Activated CD8-positive, alpha-beta T cell treated with anti-CD3 and anti-CD28 coated beads for 36 hours (primary cell): ENCODE measurements around the gene OR2B6. TPM values are rescaled to one million over a fixed set of nuclear protein-coding genes. Genes with fewer than 3 reads are reported as not detected.

Source experiments
- ATAC-seq: fragments of 200-7000 bp; cut with Tn5 transposase; one replicate; pipeline ENCODE4 v1.10.0; 2021; ENCODE audit warnings: mild to moderate bottlenecking, moderate library complexity
- CTCF ChIA-PET: fragments of 350-600 bp; sonication (Branson Sonifier 250); formaldehyde crosslinking; loops from one replicate; lab custom pipeline; 2021; ENCODE audit warnings: antibody characterized with exemption; lab: Charles Lee
- POLR2A ChIA-PET: fragments of 350-600 bp; sonication (Branson Sonifier 250); formaldehyde crosslinking; loops from one replicate; lab custom pipeline; 2021; ENCODE audit warnings: antibody characterized with exemption; lab: Charles Lee
- DNase-seq: peaks from one replicate; pipeline ENCODE4 v3.0.0-alpha.2; 2020
- H3K27ac Mint-ChIP-seq: one replicate; pipeline ENCODE4 v1.8.0; 2021; ENCODE audit warnings: mild to moderate bottlenecking, mixed read lengths
- H3K27me3 Mint-ChIP-seq: one replicate; pipeline ENCODE4 v1.8.0; 2021; ENCODE audit warnings: mixed read lengths
- H3K36me3 Mint-ChIP-seq: one replicate; pipeline ENCODE4 v1.8.0; 2021; ENCODE audit warnings: low read depth, mixed read lengths
- H3K4me1 Mint-ChIP-seq: one replicate; pipeline ENCODE4 v1.8.0; 2021; ENCODE audit warnings: low read depth, mixed read lengths
- H3K4me3 Mint-ChIP-seq: one replicate; pipeline ENCODE4 v1.8.0; 2021; ENCODE audit warnings: mild to moderate bottlenecking, moderate library complexity, mixed read lengths
- H3K9me3 Mint-ChIP-seq: one replicate; pipeline ENCODE4 v1.8.0; 2021; ENCODE audit warnings: mixed read lengths
- CTCF ChIP-seq: fragments of 200-600 bp; IDR thresholded peaks from one replicate; pipeline ENCODE4 v1.8.0; 2022; ENCODE audit warnings: antibody characterized with exemption, mild to moderate bottlenecking
- intact Hi-C: fragments of 100-400 bp; cut with micrococcal nuclease; formaldehyde crosslinking; loops from one replicate; pipeline ENCODE4 v1.10.0; 2022
- total RNA-seq, 2 experiments: library from RNA; stranded (reverse); gene quantifications; one replicate each; pipeline ENCODE4 v1.2.3, GENCODE V29; 2021

OR2B6 gene
- total RNA-seq, 2 experiments from 2014 or later: not detected

- DNase-seq (no peak), ATAC-seq (no peak)
- intact Hi-C loops: no loop called here
- TF ChIP-seq CTCF: no peak
- Mint-ChIP-seq H3K9me3 (no peaks in the 10 kb centered on the region), H3K27me3 (peaks cover 30% of the 10 kb centered on the region), H3K4me3 (no peak overlapping the region), H3K27ac (no peak overlapping the region), H3K4me1 (no peaks in the 10 kb centered on the region), H3K36me3 (no peaks in the 10 kb centered on the region)
- CTCF ChIA-PET: no interaction called here
- POLR2A ChIA-PET: interaction anchor here (0.8 kb wide), 1 partner anchor 59 kb away, joined by 3 read pairs; no protein-coding TSS in a partner anchor
Observed at GRCh38 chr6:27962506-27962905, 5.5 kb downstream of the OR2B6 start.

- Mint-ChIP-seq H3K27me3 (peaks cover 24% of the 10 kb centered on the region), H3K4me1 (no peaks in the 10 kb centered on the region), H3K27ac (no peak overlapping the region), H3K36me3 (no peaks in the 10 kb centered on the region), H3K9me3 (peaks cover 4% of the 10 kb centered on the region), H3K4me3 (no peak overlapping the region)
- ATAC-seq: no peak
- TF ChIP-seq CTCF: no peak
- ChIA-PET POLR2A (no interaction called here), CTCF (no interaction called here)
- intact Hi-C loops: no loop called here
- DNase-seq: no peak
Observed at GRCh38 chr6:27966044-27966443, 9.0 kb downstream of the OR2B6 start.

- no peak overlapping the region for H3K27ac Mint-ChIP-seq
Observed at GRCh38 chr6:27966816-27967426, 9.9 kb downstream of the OR2B6 start.

GRCh38 chr6:27970444-27970843 lies 13.4 kb downstream of the OR2B6 start:
- H3K27ac Mint-ChIP-seq: no peak overlapping the region
- no peak overlapping the region for H3K4me3 Mint-ChIP-seq
- ATAC-seq (no peak), DNase-seq (no peak)
- H3K4me1 Mint-ChIP-seq: no peaks in the 10 kb centered on the region
- H3K27me3 Mint-ChIP-seq: peaks cover 19% of the 10 kb centered on the region
- no peak for TF ChIP-seq CTCF
- CTCF ChIA-PET: no interaction called here
- no peaks in the 10 kb centered on the region for H3K36me3 Mint-ChIP-seq
- peaks cover 7% of the 10 kb centered on the region for H3K9me3 Mint-ChIP-seq
- intact Hi-C loops: no loop called here
- POLR2A ChIA-PET: no interaction called here

More at GRCh38 chr6:27966816-27967426, 9.9 kb downstream of the OR2B6 start:
- CTCF ChIA-PET: no interaction called here
- DNase-seq (no peak), ATAC-seq (no peak)
- POLR2A ChIA-PET: no interaction called here
- intact Hi-C loops: no loop called here
- Mint-ChIP-seq H3K27me3 (peaks cover 28% of the 10 kb centered on the region), H3K36me3 (no peaks in the 10 kb centered on the region), H3K4me3 (no peak overlapping the region), H3K4me1 (no peaks in the 10 kb centered on the region), H3K9me3 (peaks cover 7% of the 10 kb centered on the region)
- no peak for TF ChIP-seq CTCF

- no peak for ATAC-seq
Observed at GRCh38 chr6:27972750-27973149, 15.7 kb downstream of the OR2B6 start.

More at GRCh38 chr6:27972750-27973149, 15.7 kb downstream of the OR2B6 start:
- Mint-ChIP-seq H3K27ac (no peak overlapping the region), H3K9me3 (peaks cover 7% of the 10 kb centered on the region), H3K4me3 (no peak overlapping the region), H3K4me1 (no peaks in the 10 kb centered on the region), H3K27me3 (peaks cover 20% of the 10 kb centered on the region), H3K36me3 (no peaks in the 10 kb centered on the region)
- intact Hi-C loops: no loop called here
- DNase-seq: no peak
- POLR2A ChIA-PET: no interaction called here
- CTCF ChIA-PET: no interaction called here
- TF ChIP-seq CTCF: no peak
